ENCODE results near the gene LMTK2.

- no peak for TF ChIP-seq CTCF (IDR thresholded peaks at IDR 0.05)
- no peak for TF ChIP-seq POLR2A (IDR thresholded peaks at IDR 0.05)
Measured at GRCh38 chr7:98133181-98133580, 26.5 kb downstream of the LMTK2 start.
